Stimulated activated CD8-positive, alpha-beta memory T cell treated with anti-CD3 and anti-CD28 coated beads, Interleukin-7, amount 100 ng/mL, for 1 hour (primary cell): Measurements from ENCODE around the gene RAP1A.

ENCODE experiments used
- DNase-seq, 2 donors: peaks; one replicate each; pipeline ENCODE4 v3.0.0-alpha.2; 2020; ENCODE audit warnings: low read depth in 2 of 2

RAP1A gene

DNA sequence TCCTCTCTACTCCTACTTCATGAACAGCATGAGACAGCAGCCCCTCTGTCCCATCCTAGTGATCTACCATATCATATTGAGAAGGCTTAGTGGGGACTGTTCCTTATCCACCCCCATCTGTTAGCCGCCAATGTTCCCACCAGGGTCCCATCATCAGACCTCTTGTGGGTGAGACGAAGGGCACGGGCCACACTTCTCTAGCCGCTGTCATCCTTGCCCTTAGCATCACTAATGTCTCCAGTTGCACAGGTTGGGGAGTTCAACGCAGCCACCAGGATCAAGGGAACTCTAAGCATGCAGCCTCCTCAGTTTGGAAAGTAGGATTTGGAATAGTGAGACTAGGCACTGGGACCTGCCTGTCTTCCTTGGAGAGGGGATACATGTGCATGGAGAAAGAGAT, 99.5 kb downstream of the RAP1A start:
- no peak for DNase-seq

- DNase-seq: no peak
These were observed 100.1 kb downstream of the RAP1A start for GRCh38 chr1:111719674-111720132.

DNA sequence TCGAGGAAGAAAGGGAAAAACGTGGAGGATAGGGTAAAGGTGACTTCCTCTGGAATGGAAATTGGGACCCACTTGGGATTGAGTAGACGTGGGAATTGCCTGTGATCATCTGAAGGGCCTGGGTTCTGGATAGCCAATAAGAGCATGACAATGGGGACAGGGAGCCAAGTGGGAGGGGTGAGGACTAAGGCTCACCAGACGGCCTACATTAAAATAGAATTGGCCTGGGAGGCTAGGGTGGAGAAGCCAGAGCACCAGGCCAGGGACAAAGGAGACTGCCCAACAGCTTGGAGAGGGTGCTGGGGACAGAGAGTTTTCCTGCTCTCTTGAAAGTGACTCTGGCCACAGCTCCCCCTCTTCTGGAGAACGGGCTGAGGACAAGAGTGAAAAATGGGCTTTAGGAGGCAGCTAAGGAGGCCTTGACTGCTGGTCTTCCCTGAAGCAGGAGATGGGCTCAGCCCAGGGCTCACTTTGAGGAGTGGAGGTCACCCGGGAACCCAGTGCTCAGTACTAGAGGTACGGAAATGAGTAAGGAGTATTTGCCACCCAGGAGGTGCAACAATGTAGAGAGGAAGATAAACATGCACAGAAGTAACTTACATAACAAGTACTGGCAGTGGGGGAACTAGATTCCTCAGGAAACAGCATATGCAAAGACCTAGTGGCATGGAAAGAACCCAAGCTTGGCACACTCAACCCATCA, 100.8 kb downstream of the RAP1A start:
- DNase-seq: no peak

- no peak for DNase-seq
These were observed 101.6 kb downstream of the RAP1A start for GRCh38 chr1:111720977-111721786.

GRCh38 chr1:111723091-111723806, 103.7 kb downstream of the RAP1A start:
- no peak for DNase-seq

DNA sequence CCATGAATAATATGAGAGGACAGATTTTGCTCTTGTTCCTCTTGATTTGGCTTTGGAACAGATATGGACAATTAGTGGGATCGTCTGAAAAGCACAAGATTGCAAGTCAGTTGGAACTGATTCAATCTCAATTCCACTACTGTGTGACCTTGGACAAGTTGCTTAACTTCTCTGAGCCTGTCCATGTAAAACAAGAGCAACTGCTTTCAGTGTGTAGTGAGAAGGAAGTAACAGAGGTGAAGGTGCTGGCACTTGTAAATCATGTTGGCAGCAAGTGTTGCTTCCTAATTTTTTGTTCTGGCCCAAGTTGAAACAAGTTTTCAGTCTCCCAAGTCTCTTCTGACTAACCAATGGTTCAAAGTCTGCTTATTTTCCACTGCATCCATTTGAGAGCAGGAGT, 104.3 kb downstream of the RAP1A start:
- no peak for DNase-seq

DNA sequence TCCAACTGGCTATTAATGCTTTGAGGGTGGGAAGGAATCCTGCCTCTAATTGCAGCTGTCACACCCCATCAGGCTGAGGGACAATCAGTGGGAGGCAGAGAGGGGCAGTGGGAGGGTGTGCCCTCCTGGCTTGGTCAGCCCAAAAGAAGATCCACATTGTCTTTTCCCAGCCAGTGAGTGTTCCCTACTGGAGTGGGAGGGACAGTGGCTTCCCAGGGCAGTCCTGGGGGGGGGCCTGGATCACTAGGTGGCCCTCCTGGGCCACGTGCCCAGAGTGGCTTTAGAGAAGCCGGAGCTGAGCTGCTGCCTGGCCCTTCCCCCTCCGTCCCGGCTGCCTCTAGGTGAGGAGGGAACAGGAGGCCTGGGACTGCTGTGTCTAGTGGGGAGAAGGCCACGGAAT, 105.6 kb downstream of the RAP1A start:
- no peak for DNase-seq

- no peak for DNase-seq
These were observed 107.5 kb downstream of the RAP1A start for GRCh38 chr1:111727056-111727455.

- DNase-seq: no peak
These were observed 109.8 kb downstream of the RAP1A start for GRCh38 chr1:111729271-111729921.

- no peak for DNase-seq
These were observed 110.5 kb downstream of the RAP1A start for GRCh38 chr1:111729946-111730681.

DNA sequence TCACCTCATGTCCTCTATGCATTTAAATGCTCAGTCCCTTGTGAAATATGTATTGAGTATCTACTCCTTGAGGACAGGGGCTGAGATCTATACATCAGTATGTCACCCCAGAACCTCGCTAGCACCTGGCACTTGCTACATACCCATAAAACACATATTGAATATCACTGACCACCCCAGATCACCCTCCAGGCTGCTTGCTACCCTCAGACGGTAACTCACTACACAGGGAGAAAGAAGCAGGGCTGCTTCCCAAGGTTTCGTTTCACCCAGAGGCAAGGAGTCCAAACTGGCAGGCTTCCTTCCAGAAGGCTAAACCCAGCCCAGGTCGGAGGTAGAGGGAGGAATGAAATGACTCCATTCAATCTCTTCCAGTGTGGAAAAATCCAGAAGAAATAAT, 111.1 kb downstream of the RAP1A start:
- no peak for DNase-seq

DNA sequence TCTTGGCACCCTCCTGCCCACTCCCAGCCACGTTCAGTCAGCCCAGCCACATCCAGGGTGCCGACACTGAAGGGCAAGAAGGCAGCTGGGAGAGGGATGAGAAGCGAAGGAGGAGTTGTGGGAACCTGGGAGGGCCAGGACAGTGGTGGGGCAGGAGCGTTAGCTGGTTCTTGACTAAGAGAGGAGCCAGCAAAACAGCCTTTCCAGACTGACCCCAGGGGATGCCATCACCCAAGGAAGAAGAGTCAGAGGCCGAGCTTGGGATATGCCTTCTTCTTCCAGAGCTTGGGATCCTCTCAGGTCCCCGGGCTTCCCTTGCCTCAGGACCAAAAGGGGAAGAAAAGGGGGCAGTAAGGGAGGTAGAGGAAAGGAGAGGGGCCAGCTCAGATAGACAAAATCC, 112.4 kb downstream of the RAP1A start:
- no peak for DNase-seq

GRCh38 chr1:111732718-111733117, 113.1 kb downstream of the RAP1A start:
- DNase-seq: no peak

DNA sequence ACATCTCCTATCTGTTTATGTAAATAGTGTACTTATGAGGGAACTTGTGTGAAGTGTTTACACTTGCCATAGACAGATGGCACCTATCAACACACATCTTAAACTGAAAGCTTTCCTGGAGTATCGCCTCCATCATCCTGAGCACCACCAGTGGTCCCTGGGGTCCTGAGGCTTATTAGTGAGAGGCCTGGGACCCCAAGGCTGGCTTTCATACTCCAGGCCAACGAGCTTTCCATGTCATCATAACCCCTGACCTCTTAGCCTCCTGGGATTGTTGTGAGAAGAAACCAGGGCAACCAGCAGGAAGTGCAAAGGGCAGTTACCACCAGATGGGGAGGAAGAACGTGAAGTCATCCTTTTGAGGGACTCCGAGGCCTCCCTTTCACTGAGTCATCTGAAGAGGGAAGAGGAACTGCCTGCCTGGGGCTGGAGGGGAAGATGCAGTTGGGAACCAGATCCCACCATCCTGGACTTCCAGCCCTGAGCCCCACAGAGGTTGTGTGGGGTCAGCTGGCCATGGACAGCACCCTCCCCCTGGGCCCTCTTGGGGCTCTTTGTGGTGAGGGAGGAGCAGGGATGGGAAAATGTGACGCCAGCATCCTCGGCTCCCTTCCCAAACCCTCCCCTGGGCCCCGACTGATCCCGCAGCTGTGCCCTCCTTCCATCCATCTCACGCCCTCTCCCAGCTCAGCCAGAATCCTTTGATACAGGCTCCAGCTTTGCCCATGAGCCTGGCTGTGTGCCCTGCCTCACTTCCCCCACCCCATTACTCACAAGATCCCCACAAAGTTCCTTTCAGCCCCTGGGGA, 113.8 kb downstream of the RAP1A start:
- no peak for DNase-seq

GRCh38 chr1:111733992-111734341, 114.4 kb downstream of the RAP1A start:
- no peak for DNase-seq

- no peak for DNase-seq
These were observed 114.8 kb downstream of the RAP1A start for GRCh38 chr1:111734426-111734825.

GRCh38 chr1:111734856-111735255, 115.3 kb downstream of the RAP1A start:
- DNase-seq: no peak

DNA sequence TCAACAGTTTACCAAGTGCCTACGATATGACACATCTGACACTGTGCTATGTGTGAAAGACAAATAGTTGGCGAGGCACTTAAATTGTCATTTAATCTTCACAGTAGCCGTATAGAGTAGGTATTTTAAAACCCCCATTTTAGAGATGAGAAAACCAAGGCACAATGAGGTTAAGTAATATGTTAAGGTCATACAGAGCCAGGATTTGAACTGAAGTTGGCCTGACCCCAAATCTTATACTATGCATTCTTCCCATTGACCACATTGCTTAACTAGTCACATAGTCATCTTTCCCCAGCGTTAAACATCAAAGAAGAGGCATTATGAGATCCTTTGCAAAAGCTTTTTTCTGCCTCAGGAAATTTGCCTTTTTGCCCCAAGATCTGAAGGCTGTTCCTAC, 115.7 kb downstream of the RAP1A start:
- no peak for DNase-seq

DNA sequence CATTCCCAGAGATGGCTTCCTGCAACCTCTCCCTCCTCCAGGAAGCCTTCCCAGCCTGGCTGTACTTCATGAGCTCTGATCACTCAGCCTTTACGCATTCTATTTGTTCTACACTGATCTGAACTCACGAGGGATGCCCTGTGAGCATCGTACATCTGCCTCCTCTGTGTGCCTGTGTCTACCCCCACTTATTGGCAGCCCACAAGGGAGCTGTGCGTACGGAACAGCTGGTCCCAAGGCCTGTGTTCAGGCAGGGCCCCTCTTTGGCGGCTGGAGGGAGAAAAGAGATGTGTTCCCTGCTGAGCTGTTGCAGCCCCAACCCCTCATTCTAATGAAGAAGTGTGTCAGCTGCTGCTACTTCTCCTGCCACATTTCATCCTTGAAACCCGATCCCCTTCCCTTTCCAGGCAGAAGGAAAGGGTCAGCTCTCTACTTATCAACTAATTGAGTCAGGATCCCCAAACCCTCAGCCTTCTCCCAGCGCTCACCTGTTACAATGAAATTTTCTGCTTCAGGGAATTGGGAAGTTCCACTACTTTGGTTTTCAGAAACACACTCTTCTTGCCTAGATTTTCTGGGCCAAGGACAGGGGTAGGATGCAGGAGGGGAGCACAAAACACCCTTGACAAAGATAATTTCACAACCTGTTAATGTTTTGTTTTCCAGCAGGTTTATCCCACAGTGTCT, 116.4 kb downstream of the RAP1A start:
- DNase-seq: no peak
